GM12872 (cell line): ENCODE measurements around the gene TC2N.

Source experiments
- CTCF ChIP-seq: IDR thresholded peaks from 3 replicates; pipeline ENCODE4 v1.5.1; 2011; ENCODE audit warnings: low read depth, mild to moderate bottlenecking, low read length, moderate library complexity; ENCODE audit not compliant: insufficient read depth

TC2N gene

DNA sequence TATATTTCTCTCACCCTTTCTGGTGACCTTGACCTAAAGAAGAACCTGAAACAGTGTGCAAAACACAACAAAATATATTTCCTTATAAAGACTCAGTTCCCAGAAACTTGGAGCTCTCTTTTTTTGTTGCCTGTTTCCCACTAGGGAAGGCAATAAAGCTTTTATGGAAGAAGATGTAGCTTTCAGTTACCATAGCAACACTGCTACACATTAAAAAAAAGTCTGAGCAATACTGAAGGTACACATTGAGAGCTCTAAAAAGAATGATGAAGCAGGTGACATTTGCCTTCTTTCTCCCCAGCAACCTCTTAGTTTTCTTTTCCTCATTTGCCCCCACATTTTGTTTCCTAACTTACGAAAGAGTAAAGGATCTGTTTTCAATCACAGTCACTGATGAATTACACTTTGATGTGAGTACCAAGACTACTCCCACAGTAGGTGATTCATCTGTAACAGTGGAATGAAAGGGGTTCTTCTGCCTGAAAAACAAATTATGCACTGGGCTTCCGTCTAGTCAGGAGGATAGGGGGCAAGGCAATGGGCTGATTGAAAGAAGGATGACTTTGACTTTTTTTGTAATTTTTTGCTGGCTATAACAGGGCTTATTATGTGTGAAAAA lies 134.4 kb downstream of the TC2N start:
- TF ChIP-seq CTCF: no peak

DNA sequence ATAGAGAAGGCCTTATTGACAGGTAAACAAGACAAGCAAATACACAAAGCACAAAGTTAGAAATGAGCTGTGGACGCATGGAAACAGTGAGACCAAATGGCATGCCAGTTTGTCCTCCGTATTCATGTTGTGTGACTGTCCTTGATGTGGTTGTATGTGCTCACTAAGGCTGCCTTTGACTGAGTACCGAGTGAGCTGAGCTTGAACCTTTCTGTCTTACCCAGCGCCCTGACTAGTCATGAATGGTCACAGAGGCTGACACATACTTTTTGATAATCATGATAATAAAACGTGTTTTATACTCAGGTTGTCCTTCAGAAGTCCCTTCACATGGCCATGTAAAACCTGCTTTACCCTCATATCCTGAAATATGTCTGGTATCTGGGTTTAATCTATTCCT lies 134.9 kb downstream of the TC2N start:
- no peak for TF ChIP-seq CTCF

GRCh38 chr14:91731986-91732385 lies 135.3 kb downstream of the TC2N start, which contains the start of gene CATSPERB:
TSS of gene CATSPERB (minus strand) at chr14:91732086. CDS start at chr14:91729479, 2,607 bp downstream.
- TF ChIP-seq CTCF: no peak

- no peak for TF ChIP-seq CTCF
Observed at GRCh38 chr14:91731018-91731417, 136.3 kb downstream of the TC2N start.

DNA sequence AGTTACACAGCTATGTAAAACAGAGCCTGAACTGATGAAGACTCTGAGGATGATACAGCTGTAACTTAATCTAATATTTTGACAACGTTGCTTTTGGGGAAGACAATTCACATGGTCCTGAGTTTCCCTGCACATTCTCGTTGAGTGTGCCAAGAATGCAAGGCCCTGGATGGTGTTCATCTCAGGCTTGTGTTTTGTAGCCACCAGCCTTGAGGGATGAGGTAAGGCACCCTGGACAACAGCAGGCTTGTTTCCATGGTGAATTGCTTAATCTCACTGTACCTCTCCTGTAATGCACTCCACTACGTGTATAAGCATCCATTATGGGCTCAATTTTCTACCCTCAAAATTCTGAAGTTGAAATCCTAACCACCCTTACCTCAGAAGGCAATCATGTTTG lies 137.6 kb downstream of the TC2N start:
- TF ChIP-seq CTCF: no peak
